Tibial nerve (tissue), 4 donors: Measurements from ENCODE around the gene TUT4.

Experiments used
- CTCF ChIP-seq, 5 experiments: fragments of 200-600 bp in 3 of 5; fragments of 450-650 bp in 2 of 5; sonication (generic) in 3 of 5; IDR thresholded peaks; one replicate each; pipeline ENCODE4 v1.5.1; 2016 to 2019; ENCODE audit warnings: antibody characterized with exemption in 5 of 5, mild to moderate bottlenecking in 3 of 5, moderate library complexity in 2 of 5
- EP300 ChIP-seq, 2 donors: sonication (generic); formaldehyde crosslinking; IDR thresholded peaks; one replicate each; pipeline ENCODE4 v1.6.1; 2017; ENCODE audit warnings: antibody characterized with exemption in 2 of 2, mild to moderate bottlenecking in 1 of 2
- POLR2A ChIP-seq, 2 donors: fragments of 450-650 bp; IDR thresholded peaks; one replicate each; pipeline ENCODE4 v1.6.1; 2017; ENCODE audit warnings: antibody characterized with exemption in 2 of 2, mild to moderate bottlenecking in 2 of 2, moderate library complexity in 2 of 2

- TF ChIP-seq POLR2A (IDR thresholded peaks at IDR 0.05): no peak
- no peak for TF ChIP-seq CTCF (IDR thresholded peaks at IDR 0.05)
- TF ChIP-seq EP300 (IDR thresholded peaks at IDR 0.05): no peak
These were observed 23.2 kb upstream of the TUT4 start for GRCh38 chr1:52576074-52576473.
